HCT116 (cell line): ENCODE results near the gene HSF4. TPM values are rescaled to one million over a fixed set of nuclear protein-coding genes. Genes with fewer than 3 reads are reported as not detected.

ENCODE experiments used
- ATAC-seq: fragments of 200-7000 bp; cut with Tn5 transposase; 2 replicates; pipeline ENCODE4 v1.9.1; 2020; ENCODE audit warnings: mild to moderate bottlenecking, moderate library complexity
- BruUV-seq: library from RNA; stranded (reverse); fragments of 400-500 nt; replicated peaks from 2 replicates; lab custom pipeline; 2021; lab: Mats Ljungman, UMichigan
- CTCF ChIA-PET: fragments of 300-600 bp; sonication (Branson Sonifier 250); formaldehyde crosslinking; loops from one replicate; lab custom pipeline; 2021; ENCODE audit warnings: antibody characterized with exemption; lab: Charles Lee
- POLR2A ChIA-PET: fragments of 300-600, 350-600 bp; sonication (Branson Sonifier 250); formaldehyde crosslinking; loops from one replicate; lab custom pipeline; 2021; ENCODE audit warnings: antibody characterized with exemption; lab: Charles Lee
- RAD21 ChIA-PET, 2 experiments: fragments of 300-600 bp; sonication (Branson Sonifier 250); formaldehyde crosslinking; loops; one replicate each; lab custom pipeline; 2023; ENCODE audit warnings: low total read pairs in 2 of 2; ENCODE audit not compliant: uncharacterized antibody in 2 of 2, unreplicated experiment in 2 of 2, low non-redundant PET in 1 of 2; lab: Charles Lee
- DNase-seq: peaks from one replicate; pipeline ENCODE4 v3.0.0-alpha.2; 2010; ENCODE audit warnings: low read depth, low spot score
- H2AFZ ChIP-seq: fragments of 200-600 bp; shearing (Covaris generic), sonication (generic); 2 replicates; pipeline ENCODE4 v1.6.1; 2017; ENCODE audit warnings: low read depth, mixed run types, mixed read lengths, antibody characterized with exemption, low read length; ENCODE audit not compliant: poor library complexity, severe bottlenecking
- H3K27ac ChIP-seq: 2 replicates; pipeline ENCODE4 v1.5.1; 2012; ENCODE audit warnings: low read depth, low read length
- H3K27me3 ChIP-seq: fragments of 200-600 bp; sonication (generic); 2 replicates; pipeline ENCODE4 v1.6.1; 2016; ENCODE audit warnings: mixed run types, low read length, mixed read lengths; ENCODE audit not compliant: insufficient read depth
- H3K36me3 ChIP-seq, 2 experiments: fragments of 200-500 bp in 1 of 2; fragments of 200-600 bp in 1 of 2; sonication (Bioruptor generic) in 1 of 2; sonication (generic) in 1 of 2; 2 replicates each; pipeline versions ENCODE4 v1.5.1 to v1.6.1; 2014 to 2016; ENCODE audit warnings: low read length in 2 of 2, inconsistent platforms in 1 of 2, mixed read lengths in 1 of 2, mixed run types in 1 of 2; ENCODE audit not compliant: insufficient read depth in 2 of 2, control insufficient read depth in 1 of 2
- H3K4me1 ChIP-seq, 2 experiments: fragments of 200-600 bp in 1 of 2; sonication (generic) in 1 of 2; 2 replicates each; pipeline versions ENCODE4 v1.5.1 to v1.6.1; 2012 to 2017; ENCODE audit warnings: low read length in 2 of 2, inconsistent platforms in 1 of 2, mild to moderate bottlenecking in 1 of 2, mixed read lengths in 1 of 2, mixed run types in 1 of 2, moderate library complexity in 1 of 2; ENCODE audit not compliant: insufficient read depth in 2 of 2, control insufficient read depth in 1 of 2
- H3K4me2 ChIP-seq: fragments of 200-600 bp; sonication (generic); 2 replicates; pipeline ENCODE4 v1.6.1; 2017; ENCODE audit warnings: mixed run types, low read length, mixed read lengths
- H3K4me3 ChIP-seq, 2 experiments: fragments of 200-600 bp in 1 of 2; sonication (generic) in 1 of 2; replicated peaks in 1 of 2; 2 replicates each; pipeline ENCODE4 v1.5.1; 2011 to 2016; ENCODE audit warnings: low read length in 2 of 2, control low read depth in 1 of 2, low read depth in 1 of 2, mild to moderate bottlenecking in 1 of 2, mixed read lengths in 1 of 2, mixed run types in 1 of 2
- H3K79me2 ChIP-seq: fragments of 200-600 bp; sonication (generic); 2 replicates; pipeline ENCODE4 v1.6.1; 2017; ENCODE audit warnings: mild to moderate bottlenecking, mixed run types, low read length, moderate library complexity, mixed read lengths; ENCODE audit not compliant: insufficient read depth
- H3K9ac ChIP-seq: fragments of 200-600 bp; sonication (generic); 2 replicates; pipeline ENCODE4 v1.6.1; 2016; ENCODE audit warnings: low read length, mixed read lengths
- H3K9me2 ChIP-seq: fragments of 200-600 bp; sonication (generic), shearing (Covaris generic); 2 replicates; pipeline ENCODE4 v1.6.1; 2017; ENCODE audit warnings: mixed run types, mild to moderate bottlenecking, moderate library complexity; ENCODE audit not compliant: insufficient read depth
- H3K9me3 ChIP-seq, 2 experiments: fragments of 200-500 bp in 1 of 2; fragments of 200-600 bp in 1 of 2; sonication (Bioruptor generic) in 1 of 2; sonication (generic) in 1 of 2; 2 replicates each; pipeline ENCODE4 v1.6.1; 2014 to 2017; ENCODE audit warnings: low read length in 2 of 2, mixed read lengths in 2 of 2, inconsistent platforms in 1 of 2, low read depth in 1 of 2, mild to moderate bottlenecking in 1 of 2, mixed run types in 1 of 2, moderate library complexity in 1 of 2; ENCODE audit not compliant: control insufficient read depth in 1 of 2, insufficient read depth in 1 of 2
- H4K20me1 ChIP-seq: fragments of 200-600 bp; sonication (generic), shearing (Covaris generic); 2 replicates; pipeline ENCODE4 v1.6.1; 2017; ENCODE audit warnings: mixed run types, mild to moderate bottlenecking, moderate library complexity; ENCODE audit not compliant: insufficient read depth
- ATF3 ChIP-seq: IDR thresholded peaks from 2 replicates; pipeline ENCODE4 v1.6.1; 2012
- CBX3 ChIP-seq: IDR thresholded peaks from 2 replicates; pipeline ENCODE4 v1.6.1; 2012; ENCODE audit warnings: low read depth
- EZH2 ChIP-seq: fragments of 200-600 bp; sonication (generic); IDR thresholded peaks from 2 replicates; pipeline ENCODE4 v1.6.1; 2017; ENCODE audit warnings: antibody characterized with exemption, mixed run types
- FOSL1 ChIP-seq: IDR thresholded peaks from 2 replicates; pipeline ENCODE4 v1.6.1; 2012; ENCODE audit warnings: low read depth
- POLR2AphosphoS5 ChIP-seq: IDR thresholded peaks from 2 replicates; pipeline ENCODE4 v1.6.1; 2011; ENCODE audit warnings: mild to moderate bottlenecking, low read depth, low read length, moderate library complexity
- REST ChIP-seq: IDR thresholded peaks from 2 replicates; pipeline ENCODE4 v1.6.1; 2012; ENCODE audit warnings: low read depth
- SP1 ChIP-seq: IDR thresholded peaks from 2 replicates; pipeline ENCODE4 v1.6.1; 2012; ENCODE audit warnings: low read depth
- SRF ChIP-seq: IDR thresholded peaks from 2 replicates; pipeline ENCODE4 v1.6.1; 2012; ENCODE audit warnings: low read depth
- TCF7L2 ChIP-seq: IDR thresholded peaks from 2 replicates; pipeline ENCODE4 v1.7.0; 2011; ENCODE audit warnings: borderline replicate concordance, inconsistent platforms; ENCODE audit not compliant: insufficient read depth, insufficient read length; ENCODE audit errors: extremely low read depth
- YY1 ChIP-seq: IDR thresholded peaks from 2 replicates; pipeline ENCODE4 v1.6.1; 2011; ENCODE audit warnings: low read length, low read depth, moderate library complexity, mild to moderate bottlenecking; ENCODE audit not compliant: insufficient replicate concordance; ENCODE audit errors: extremely low read depth
- ZFX ChIP-seq: fragments of 450-650 bp; IDR thresholded peaks from 2 replicates; pipeline ENCODE4 v1.6.1; 2017
- ZNF274 ChIP-seq: fragments of 200-500 bp; sonication (Bioruptor generic); IDR thresholded peaks from 2 replicates; pipeline ENCODE4 v1.6.1; 2014; ENCODE audit warnings: mild to moderate bottlenecking, low read depth, low read length, inconsistent platforms
- intact Hi-C: fragments of 100-400 bp; cut with micrococcal nuclease; formaldehyde crosslinking; loops from 2 replicates; pipeline ENCODE4 v1.10.0; 2022
- total RNA-seq: library from RNA; stranded (reverse); gene quantifications from one replicate; pipeline ENCODE4 v1.2.1, GENCODE V29; 2021; ENCODE audit not compliant: unreplicated experiment

HSF4 gene
- total RNA-seq, 1 experiment from 2014 or later = 46.6 TPM

- peaks cover 14 to 26% of the 10 kb centered on the region in 2 experiments; a peak in 3 of 4 replicates for H3K4me1 ChIP-seq
- H3K9me2 ChIP-seq = no peaks in the 10 kb centered on the region
- no peaks in the 10 kb centered on the region for H3K27me3 ChIP-seq
- H4K20me1 ChIP-seq = no peaks in the 10 kb centered on the region; the same call in 1 of the 2 replicates
- H3K36me3 ChIP-seq = peaks cover 24 to 40% of the 10 kb centered on the region in 2 experiments; a peak in 3 of 4 replicates
- DNase-seq = no peak
- ATAC-seq = no peak
- no peak overlapping the region for H2AFZ ChIP-seq
- TF ChIP-seq SP1 (no peak), ZNF274 (no peak), POLR2AphosphoS5 (no peak), EZH2 (no peak)
- no TSS peak for BruUV-seq
- peak overlapping the region; percentile 84 for H3K27ac ChIP-seq
- ChIA-PET POLR2A (no interaction called here), CTCF (interaction anchor here (1.2 kb wide), 1 partner anchor 13 kb away, joined by 3 read pairs; no protein-coding TSS in a partner anchor), RAD21 (no interaction called here)
- H3K4me3 ChIP-seq = peak overlapping the region; percentile 87 to 91
- peaks cover 53% of the 10 kb centered on the region for H3K79me2 ChIP-seq
- intact Hi-C loops = no loop called here
- H3K9ac ChIP-seq = peak overlapping the region; percentile 85
- peak overlapping the region; percentile 95 for H3K4me2 ChIP-seq
- no peaks in the 10 kb centered on the region for H3K9me3 ChIP-seq
These were observed 28.3 kb downstream of the HSF4 start for GRCh38 chr16:67192781-67193361.

GRCh38 chr16:67193536-67193935 lies 29.0 kb downstream of the HSF4 start:
- peak overlapping the region; percentile 84; the same call in 1 of the 2 replicates for H3K27ac ChIP-seq
- no peak overlapping the region for H2AFZ ChIP-seq
- peaks cover 24 to 40% of the 10 kb centered on the region in 2 experiments; a peak in 3 of 4 replicates for H3K36me3 ChIP-seq
- TF ChIP-seq CBX3 (no peak), ATF3 (no peak), SRF (no peak), FOSL1 (no peak), YY1 (no peak), SP1 (no peak), REST (no peak), TCF7L2 (no peak), ZFX (no peak)
- no peaks in the 10 kb centered on the region for H3K9me2 ChIP-seq
- H3K9ac ChIP-seq = peak overlapping the region; percentile 85
- H3K4me1 ChIP-seq = peaks cover 20 to 33% of the 10 kb centered on the region in 2 experiments
- CTCF ChIA-PET = no interaction called here
- BruUV-seq = no TSS peak
- ATAC-seq (no peak), DNase-seq (no peak)
- RAD21 ChIA-PET = no interaction called here
- peaks cover 53% of the 10 kb centered on the region for H3K79me2 ChIP-seq
- H3K9me3 ChIP-seq = no peaks in the 10 kb centered on the region
- intact Hi-C loops = no loop called here
- POLR2A ChIA-PET = no interaction called here
- peak overlapping the region; percentile 95 for H3K4me2 ChIP-seq
- H3K4me3 ChIP-seq = peak overlapping the region; percentile 87 to 91
- no peaks in the 10 kb centered on the region for H3K27me3 ChIP-seq
- H4K20me1 ChIP-seq = no peaks in the 10 kb centered on the region; the same call in 1 of the 2 replicates
